Skeletal muscle tissue (tissue), 4 donors: ENCODE measurements around the gene RAPGEF4. TPM values are rescaled to one million over a fixed set of nuclear protein-coding genes. Genes with fewer than 3 reads are reported as not detected.

ENCODE experiments used
- H3K27ac ChIP-seq: one replicate; pipeline ENCODE4 v1.7.0; 2013; ENCODE audit warnings: mild to moderate bottlenecking, low read depth, low read length, inconsistent platforms
- H3K27me3 ChIP-seq, 3 donors: one replicate each; pipeline ENCODE4 v1.7.0; 2013; ENCODE audit warnings: low read length in 3 of 3; ENCODE audit not compliant: control insufficient read depth in 3 of 3, insufficient read depth in 3 of 3
- H3K36me3 ChIP-seq, 3 donors: one replicate each; pipeline ENCODE4 v1.7.0; 2013; ENCODE audit warnings: low read length in 3 of 3; ENCODE audit not compliant: control insufficient read depth in 3 of 3, insufficient read depth in 3 of 3
- H3K4me1 ChIP-seq, 3 donors: one replicate each; pipeline ENCODE4 v1.7.0; 2013; ENCODE audit warnings: low read length in 3 of 3, mild to moderate bottlenecking in 3 of 3; ENCODE audit not compliant: control insufficient read depth in 3 of 3, insufficient read depth in 3 of 3
- H3K4me3 ChIP-seq, 3 donors: one replicate each; pipeline ENCODE4 v1.7.0; 2013; ENCODE audit warnings: low read length in 3 of 3
- H3K9ac ChIP-seq, 3 donors: one replicate each; pipeline ENCODE4 v1.7.0; 2013; ENCODE audit warnings: low read length in 3 of 3, mild to moderate bottlenecking in 3 of 3, moderate library complexity in 2 of 3, low read depth in 1 of 3
- H3K9me3 ChIP-seq, 3 donors: one replicate each; pipeline ENCODE4 v1.7.0; 2013; ENCODE audit warnings: low read length in 3 of 3; ENCODE audit not compliant: control insufficient read depth in 3 of 3
- total RNA-seq: library from RNA; depleted of rRNA; stranded (reverse); fragments of >200 nt; gene quantifications from one replicate; pipeline ENCODE4 v1.2.3, GENCODE V29; 2014
- donor health status: Osteomylitis.

The RAPGEF4 gene
- total RNA-seq, 1 donor from 2014 or later = 5.7 TPM

DNA sequence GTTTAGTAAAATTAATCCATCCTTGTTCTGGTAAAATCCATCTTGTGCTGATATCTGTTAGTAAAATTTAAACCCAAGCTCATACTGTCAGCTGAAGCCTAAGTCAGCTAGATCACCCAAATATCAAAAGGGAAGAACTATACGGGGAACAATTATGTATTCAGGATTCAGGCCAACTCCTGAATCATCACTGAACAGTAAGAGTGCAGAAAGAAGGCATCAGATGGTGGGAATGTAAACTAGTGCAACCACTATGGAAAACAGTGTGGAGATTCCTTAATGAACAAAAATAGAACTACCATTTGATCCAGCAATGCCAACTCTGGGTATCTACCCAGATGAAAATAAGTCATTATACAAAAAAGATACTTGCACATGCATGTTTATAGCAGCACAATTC is 81.8 kb downstream of the RAPGEF4 start:
- H3K9ac ChIP-seq = no peak overlapping the region
- H3K9me3 ChIP-seq = no peaks in the 10 kb centered on the region
- no peak overlapping the region for H3K27ac ChIP-seq
- no peaks in the 10 kb centered on the region for H3K36me3 ChIP-seq
- no peak overlapping the region for H3K4me3 ChIP-seq
- peaks cover 0 to 1% (median 0%) of the 10 kb centered on the region in 3 donors for H3K4me1 ChIP-seq
- no peaks in the 10 kb centered on the region for H3K27me3 ChIP-seq

GRCh38 chr2:172819943-172820342 is 84.3 kb downstream of the RAPGEF4 start:
- Histone ChIP-seq H3K27me3 (no peaks in the 10 kb centered on the region), H3K9ac (no peak overlapping the region), H3K4me1 (peaks cover 0 to 6% (median 0%) of the 10 kb centered on the region in 3 donors), H3K9me3 (no peaks in the 10 kb centered on the region), H3K36me3 (no peaks in the 10 kb centered on the region), H3K4me3 (no peak overlapping the region), H3K27ac (no peak overlapping the region)

DNA sequence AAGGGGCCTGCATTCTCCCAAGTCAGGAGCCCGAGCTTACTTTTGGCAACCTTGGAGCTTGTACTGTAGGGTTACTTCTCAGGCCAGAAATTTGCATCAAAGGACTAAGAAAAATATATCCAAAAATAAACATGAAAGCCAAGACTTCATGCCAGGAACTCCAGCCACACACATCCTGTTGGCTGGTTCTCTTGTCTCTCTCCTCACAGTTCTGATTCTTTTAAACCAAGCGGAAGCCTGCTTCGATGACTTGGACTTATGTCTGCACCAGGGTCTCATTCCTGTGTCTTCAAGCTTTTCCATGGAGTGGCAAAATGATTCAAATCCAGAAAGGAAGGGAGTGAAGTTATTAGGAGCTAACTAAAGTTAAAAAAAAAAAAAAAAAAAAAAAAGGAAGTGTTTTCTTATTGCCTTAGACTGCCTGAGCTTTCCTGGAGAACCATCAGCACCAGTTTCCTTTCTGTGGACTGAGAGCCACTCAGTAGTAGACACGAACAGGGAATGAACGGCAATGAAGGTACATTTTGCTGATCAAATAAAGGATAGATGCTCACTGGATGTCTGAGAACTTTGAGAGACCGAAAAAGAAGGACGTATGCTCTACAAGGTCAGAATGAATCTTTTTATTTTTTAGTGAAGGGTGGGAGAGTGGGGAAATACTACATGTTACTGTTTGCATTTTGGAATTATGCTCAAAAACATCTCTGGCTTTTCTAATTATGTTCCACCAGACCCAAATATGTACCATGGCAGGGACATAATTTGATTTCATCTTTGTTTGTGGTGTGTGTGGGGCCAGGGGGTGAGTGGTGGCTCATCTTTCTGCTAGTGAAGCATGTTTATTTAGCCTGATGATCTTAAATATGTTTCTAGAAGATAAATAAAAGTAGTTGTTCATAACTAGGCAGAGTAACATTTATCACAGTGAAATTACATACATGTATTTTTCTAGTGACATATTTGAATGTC is 86.0 kb downstream of the RAPGEF4 start:
- no peaks in the 10 kb centered on the region for H3K27me3 ChIP-seq
- H3K27ac ChIP-seq = peak overlapping the region; percentile 26
- H3K9ac ChIP-seq = no peak overlapping the region
- H3K36me3 ChIP-seq = no peaks in the 10 kb centered on the region
- peaks cover 0 to 6% (median 0%) of the 10 kb centered on the region in 3 donors for H3K4me1 ChIP-seq
- H3K9me3 ChIP-seq = no peaks in the 10 kb centered on the region
- peak overlapping the region in 1 of 3 donors; percentile 46 for H3K4me3 ChIP-seq

- no peaks in the 10 kb centered on the region for H3K27me3 ChIP-seq
- H3K4me3 ChIP-seq = peak overlapping the region in 2 of 3 donors; percentile 46 to 54
- H3K27ac ChIP-seq = peak overlapping the region; percentile 26
- peaks cover 0 to 6% (median 0%) of the 10 kb centered on the region in 3 donors for H3K4me1 ChIP-seq
- H3K9ac ChIP-seq = peak overlapping the region in 1 of 3 donors; percentile 19
- no peaks in the 10 kb centered on the region for H3K9me3 ChIP-seq
- no peaks in the 10 kb centered on the region for H3K36me3 ChIP-seq
These were observed 86.9 kb downstream of the RAPGEF4 start for GRCh38 chr2:172822585-172822984.

GRCh38 chr2:172823261-172823850 is 87.7 kb downstream of the RAPGEF4 start:
- Histone ChIP-seq H3K4me3 (peak overlapping the region in 1 of 3 donors; percentile 46), H3K27me3 (no peaks in the 10 kb centered on the region), H3K4me1 (peaks cover 0 to 6% (median 0%) of the 10 kb centered on the region in 3 donors), H3K27ac (no peak overlapping the region), H3K9me3 (no peaks in the 10 kb centered on the region), H3K36me3 (no peaks in the 10 kb centered on the region), H3K9ac (no peak overlapping the region)

- H3K27me3 ChIP-seq = no peaks in the 10 kb centered on the region
- H3K9me3 ChIP-seq = no peaks in the 10 kb centered on the region
- H3K4me3 ChIP-seq = no peak overlapping the region
- peaks cover 0 to 6% (median 0%) of the 10 kb centered on the region in 3 donors for H3K4me1 ChIP-seq
- H3K36me3 ChIP-seq = no peaks in the 10 kb centered on the region
- H3K9ac ChIP-seq = no peak overlapping the region
- no peak overlapping the region for H3K27ac ChIP-seq
These were observed 90.9 kb downstream of the RAPGEF4 start for GRCh38 chr2:172826522-172826921.

- no peaks in the 10 kb centered on the region for H3K27me3 ChIP-seq
These were observed 93.6 kb downstream of the RAPGEF4 start for GRCh38 chr2:172829229-172829628.

DNA sequence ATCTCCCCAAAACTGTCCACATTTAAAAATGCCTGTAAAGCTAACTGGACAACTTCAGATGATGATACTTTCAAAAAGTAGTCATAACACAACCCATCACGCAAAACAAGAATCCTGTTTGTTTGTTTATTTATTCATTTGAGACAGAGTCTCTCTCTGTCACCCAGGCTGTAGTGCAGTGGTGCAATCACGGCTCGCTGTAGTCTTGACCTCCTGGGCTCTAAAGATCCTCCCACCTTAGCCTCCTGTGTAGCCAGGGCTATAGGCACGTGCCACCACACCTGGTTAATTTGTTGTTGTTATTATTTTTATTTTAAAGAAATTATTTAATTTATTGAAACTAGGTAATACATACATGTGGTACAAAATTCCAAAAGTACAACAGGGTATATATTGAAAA is 94.8 kb downstream of the RAPGEF4 start:
- no peaks in the 10 kb centered on the region for H3K27me3 ChIP-seq
- H3K36me3 ChIP-seq = no peaks in the 10 kb centered on the region
- H3K4me3 ChIP-seq = no peak overlapping the region
- H3K4me1 ChIP-seq = no peaks in the 10 kb centered on the region
- H3K9me3 ChIP-seq = no peaks in the 10 kb centered on the region
- H3K9ac ChIP-seq = no peak overlapping the region
- no peak overlapping the region for H3K27ac ChIP-seq

More at GRCh38 chr2:172829229-172829628, 93.6 kb downstream of the RAPGEF4 start:
- Histone ChIP-seq H3K27ac (no peak overlapping the region), H3K4me3 (no peak overlapping the region), H3K9ac (no peak overlapping the region), H3K9me3 (no peaks in the 10 kb centered on the region), H3K4me1 (no peaks in the 10 kb centered on the region), H3K36me3 (no peaks in the 10 kb centered on the region)

DNA sequence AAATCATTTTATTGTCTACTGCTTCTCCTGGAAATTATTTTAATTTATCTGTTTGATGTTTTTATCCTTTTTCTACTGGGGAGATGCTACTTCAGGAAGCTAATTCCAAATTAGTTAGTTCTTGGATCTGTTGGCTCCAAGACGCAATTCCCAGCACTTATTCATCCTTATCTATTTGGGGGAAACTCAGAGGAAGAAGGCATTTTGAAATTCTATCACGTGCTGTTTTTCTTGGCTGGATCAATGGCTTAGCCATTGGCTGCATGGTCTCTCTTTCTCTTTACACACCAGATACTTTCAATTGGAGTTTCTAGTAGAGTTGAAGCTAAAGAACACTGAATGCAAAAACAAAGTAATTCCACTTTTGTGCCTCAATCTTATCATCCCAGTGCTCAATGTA is 98.3 kb downstream of the RAPGEF4 start:
- H3K4me1 ChIP-seq = no peaks in the 10 kb centered on the region
- no peak overlapping the region for H3K9ac ChIP-seq
- H3K36me3 ChIP-seq = no peaks in the 10 kb centered on the region
- H3K9me3 ChIP-seq = no peaks in the 10 kb centered on the region
- H3K4me3 ChIP-seq = no peak overlapping the region
- H3K27ac ChIP-seq = no peak overlapping the region
- no peaks in the 10 kb centered on the region for H3K27me3 ChIP-seq

DNA sequence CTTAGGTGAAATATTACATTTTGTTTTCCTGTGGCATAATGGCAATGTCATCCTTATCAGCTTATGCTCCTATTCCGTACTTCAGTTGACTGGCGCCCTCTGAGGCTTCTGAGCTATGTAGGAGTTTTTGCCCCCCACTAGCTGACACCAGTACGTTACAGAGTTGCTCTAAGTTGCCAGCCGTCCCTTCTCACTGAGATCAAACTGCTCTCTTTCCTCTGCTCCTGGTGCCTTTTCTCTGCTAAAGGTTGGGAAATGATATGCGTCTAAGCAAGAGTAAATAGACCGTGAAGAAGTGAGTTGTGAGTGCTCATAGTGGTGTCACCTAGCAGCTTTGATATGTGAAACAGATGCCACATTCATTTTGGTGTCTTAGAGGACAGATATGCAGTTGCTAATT is 99.2 kb downstream of the RAPGEF4 start:
- Histone ChIP-seq H3K27ac (no peak overlapping the region), H3K9ac (no peak overlapping the region), H3K27me3 (no peaks in the 10 kb centered on the region), H3K36me3 (no peaks in the 10 kb centered on the region), H3K4me3 (no peak overlapping the region), H3K4me1 (no peaks in the 10 kb centered on the region), H3K9me3 (no peaks in the 10 kb centered on the region)
